Measurements from ENCODE around the gene SORCS3.

Gene SORCS3

GRCh38 chr10:104689105-104689504, 48.0 kb downstream of the SORCS3 start:
- DNase-seq (ENCODE audit: low read depth in 1 of 2, low spot score in 1 of 2) = no peak
- H3K4me3 ChIP-seq (replicated peaks; ENCODE audit: insufficient read depth, low read length) = no peak overlapping the region
- H3K27ac ChIP-seq (replicated peaks) = no peak overlapping the region
- no peak for TF ChIP-seq SPI1 (IDR thresholded peaks at IDR 0.05; ENCODE audit: borderline replicate concordance, low read depth)
- TF ChIP-seq, protein P1, sequence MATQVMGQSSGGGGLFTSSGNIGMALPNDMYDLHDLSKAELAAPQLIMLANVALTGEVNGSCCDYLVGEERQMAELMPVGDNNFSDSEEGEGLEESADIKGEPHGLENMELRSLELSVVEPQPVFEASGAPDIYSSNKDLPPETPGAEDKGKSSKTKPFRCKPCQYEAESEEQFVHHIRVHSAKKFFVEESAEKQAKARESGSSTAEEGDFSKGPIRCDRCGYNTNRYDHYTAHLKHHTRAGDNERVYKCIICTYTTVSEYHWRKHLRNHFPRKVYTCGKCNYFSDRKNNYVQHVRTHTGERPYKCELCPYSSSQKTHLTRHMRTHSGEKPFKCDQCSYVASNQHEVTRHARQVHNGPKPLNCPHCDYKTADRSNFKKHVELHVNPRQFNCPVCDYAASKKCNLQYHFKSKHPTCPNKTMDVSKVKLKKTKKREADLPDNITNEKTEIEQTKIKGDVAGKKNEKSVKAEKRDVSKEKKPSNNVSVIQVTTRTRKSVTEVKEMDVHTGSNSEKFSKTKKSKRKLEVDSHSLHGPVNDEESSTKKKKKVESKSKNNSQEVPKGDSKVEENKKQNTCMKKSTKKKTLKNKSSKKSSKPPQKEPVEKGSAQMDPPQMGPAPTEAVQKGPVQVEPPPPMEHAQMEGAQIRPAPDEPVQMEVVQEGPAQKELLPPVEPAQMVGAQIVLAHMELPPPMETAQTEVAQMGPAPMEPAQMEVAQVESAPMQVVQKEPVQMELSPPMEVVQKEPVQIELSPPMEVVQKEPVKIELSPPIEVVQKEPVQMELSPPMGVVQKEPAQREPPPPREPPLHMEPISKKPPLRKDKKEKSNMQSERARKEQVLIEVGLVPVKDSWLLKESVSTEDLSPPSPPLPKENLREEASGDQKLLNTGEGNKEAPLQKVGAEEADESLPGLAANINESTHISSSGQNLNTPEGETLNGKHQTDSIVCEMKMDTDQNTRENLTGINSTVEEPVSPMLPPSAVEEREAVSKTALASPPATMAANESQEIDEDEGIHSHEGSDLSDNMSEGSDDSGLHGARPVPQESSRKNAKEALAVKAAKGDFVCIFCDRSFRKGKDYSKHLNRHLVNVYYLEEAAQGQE (IDR thresholded peaks at IDR 0.05; ENCODE audit: insufficient replicate concordance, low read depth) = no peak
- no peak for TF ChIP-seq GABPA (IDR thresholded peaks at IDR 0.05; ENCODE audit: low read depth)
- no peak for TF ChIP-seq POLR2AphosphoS5 (IDR thresholded peaks at IDR 0.05; ENCODE audit: low read depth)
- no peak for TF ChIP-seq CTCF (IDR thresholded peaks at IDR 0.05; ENCODE audit: insufficient read depth, low read length)
- H3K27me3 ChIP-seq (ENCODE audit: insufficient read depth, poor library complexity, severe bottlenecking) = no peaks in the 10 kb centered on the region

- TF ChIP-seq POLR2AphosphoS5 (IDR thresholded peaks at IDR 0.05; ENCODE audit: low read depth) = no peak
- TF ChIP-seq, protein P1 (IDR thresholded peaks at IDR 0.05; ENCODE audit: insufficient replicate concordance, low read depth) = no peak
- H3K4me3 ChIP-seq (replicated peaks; ENCODE audit: insufficient read depth, low read length) = no peak overlapping the region
- H3K27me3 ChIP-seq (ENCODE audit: insufficient read depth, poor library complexity, severe bottlenecking) = no peaks in the 10 kb centered on the region
- no peak for DNase-seq (ENCODE audit: low read depth in 1 of 2, low spot score in 1 of 2)
- H3K27ac ChIP-seq (replicated peaks) = no peak overlapping the region
Measured at GRCh38 chr10:104689547-104689946, 48.5 kb downstream of the SORCS3 start.

- no peak overlapping the region for H3K27ac ChIP-seq (replicated peaks)
- H3K27me3 ChIP-seq (ENCODE audit: insufficient read depth, poor library complexity, severe bottlenecking) = no peaks in the 10 kb centered on the region
- no peak overlapping the region for H3K4me3 ChIP-seq (replicated peaks; ENCODE audit: insufficient read depth, low read length)
- DNase-seq (ENCODE audit: low read depth in 1 of 2, low spot score in 1 of 2) = no peak
- TF ChIP-seq CTCF (IDR thresholded peaks at IDR 0.05; ENCODE audit: insufficient read depth, low read length) (no peak), SPI1 (IDR thresholded peaks at IDR 0.05; ENCODE audit: borderline replicate concordance, low read depth) (no peak), GABPA (IDR thresholded peaks at IDR 0.05; ENCODE audit: low read depth) (no peak), POLR2AphosphoS5 (IDR thresholded peaks at IDR 0.05; ENCODE audit: low read depth) (no peak)
- TF ChIP-seq, protein P1 (IDR thresholded peaks at IDR 0.05; ENCODE audit: insufficient replicate concordance, low read depth) = no peak
Measured at GRCh38 chr10:104690101-104690500, 49.0 kb downstream of the SORCS3 start.

DNA sequence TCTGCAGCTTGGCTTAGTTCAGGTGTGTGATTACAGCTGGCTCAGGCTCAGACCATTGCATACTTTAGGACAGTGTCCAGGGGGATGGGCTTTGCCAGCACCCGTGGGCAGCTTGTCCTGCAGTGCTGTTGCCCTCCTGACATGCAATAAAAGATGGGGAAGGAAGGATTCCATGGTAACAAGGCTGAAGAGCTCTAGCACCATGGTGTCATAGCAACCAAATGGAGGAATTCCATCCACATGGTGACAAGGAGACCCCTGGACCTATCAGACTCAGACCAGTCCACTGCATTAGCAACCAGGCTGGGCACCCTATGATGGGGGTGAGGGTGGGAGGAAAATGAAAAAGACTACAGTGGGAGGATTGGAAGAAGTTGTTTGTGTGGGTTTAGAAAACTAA, 49.9 kb downstream of the SORCS3 start:
- no peaks in the 10 kb centered on the region for H3K27me3 ChIP-seq (ENCODE audit: insufficient read depth, poor library complexity, severe bottlenecking)
- H3K27ac ChIP-seq (replicated peaks) = no peak overlapping the region
- no peak overlapping the region for H3K4me3 ChIP-seq (replicated peaks; ENCODE audit: insufficient read depth, low read length)
- TF ChIP-seq SPI1 (IDR thresholded peaks at IDR 0.05; ENCODE audit: borderline replicate concordance, low read depth) = no peak
- TF ChIP-seq CTCF (IDR thresholded peaks at IDR 0.05; ENCODE audit: insufficient read depth, low read length) = no peak
- no peak for TF ChIP-seq GABPA (IDR thresholded peaks at IDR 0.05; ENCODE audit: low read depth)
- no peak for TF ChIP-seq POLR2AphosphoS5 (IDR thresholded peaks at IDR 0.05; ENCODE audit: low read depth)
- TF ChIP-seq, protein P1 (IDR thresholded peaks at IDR 0.05; ENCODE audit: insufficient replicate concordance, low read depth) = no peak
- DNase-seq (ENCODE audit: low read depth in 1 of 2, low spot score in 1 of 2) = no peak

Measured in HL-60 (cell line).